IPS-18c (cell line): Measurements from ENCODE around the gene C6orf47.

Source experiments
- H3K4me3 ChIP-seq: 2 replicates; pipeline ENCODE4 v1.7.0; 2013; ENCODE audit warnings: low read depth, mild to moderate bottlenecking, low read length, moderate library complexity; ENCODE audit not compliant: insufficient read depth
- H3K9me3 ChIP-seq: one replicate; pipeline ENCODE4 v1.6.1; 2013; ENCODE audit warnings: mild to moderate bottlenecking, low read length, moderate library complexity; ENCODE audit not compliant: control insufficient read depth, insufficient read depth

The C6orf47 gene

GRCh38 chr6:31690231-31691077, 29.9 kb upstream of the C6orf47 start:
- Histone ChIP-seq H3K4me3 (no peak overlapping the region), H3K9me3 (peaks cover 4% of the 10 kb centered on the region)

GRCh38 chr6:31689249-31690110, 28.9 kb upstream of the C6orf47 start:
- H3K9me3 ChIP-seq, result peaks cover 4% of the 10 kb centered on the region
- no peak overlapping the region for H3K4me3 ChIP-seq

- Histone ChIP-seq H3K4me3 (no peak overlapping the region), H3K9me3 (peaks cover 4% of the 10 kb centered on the region)
Measured at GRCh38 chr6:31687860-31688693, 27.5 kb upstream of the C6orf47 start.

GRCh38 chr6:31687321-31687720, 26.7 kb upstream of the C6orf47 start:
- Histone ChIP-seq H3K9me3 (peaks cover 4% of the 10 kb centered on the region), H3K4me3 (no peak overlapping the region)

GRCh38 chr6:31686483-31686882, 25.9 kb upstream of the C6orf47 start:
- no peak overlapping the region for H3K4me3 ChIP-seq
- H3K9me3 ChIP-seq, result peaks cover 4% of the 10 kb centered on the region

- Histone ChIP-seq H3K9me3 (no peaks in the 10 kb centered on the region), H3K4me3 (peak overlapping the region; percentile 52; the same call in 1 of the 2 replicates)
Measured at GRCh38 chr6:31683591-31683990, 23.0 kb upstream of the C6orf47 start.

GRCh38 chr6:31681135-31681671, 20.6 kb upstream of the C6orf47 start:
- peaks cover 4% of the 10 kb centered on the region for H3K9me3 ChIP-seq
- peak overlapping the region; percentile 50 for H3K4me3 ChIP-seq

GRCh38 chr6:31680226-31681134, 19.9 kb upstream of the C6orf47 start, which contains the start of gene LY6G5C:
Gene LY6G5C, minus strand, starts transcription at chr6:31681067. Its CDS starts 694 bp downstream, at chr6:31680373.
- Histone ChIP-seq H3K4me3 (peak within 1 kb of the TSS; percentile 50), H3K9me3 (peaks cover 4% of the 10 kb centered on the region)

- Histone ChIP-seq H3K4me3 (no peak overlapping the region), H3K9me3 (peaks cover 4% of the 10 kb centered on the region)
Measured at GRCh38 chr6:31677955-31678354, 17.4 kb upstream of the C6orf47 start.

GRCh38 chr6:31676904-31677303, 16.3 kb upstream of the C6orf47 start:
- no peak overlapping the region for H3K4me3 ChIP-seq
- peaks cover 4% of the 10 kb centered on the region for H3K9me3 ChIP-seq

- Histone ChIP-seq H3K9me3 (peaks cover 6% of the 10 kb centered on the region), H3K4me3 (no peak overlapping the region)
Measured at GRCh38 chr6:31676322-31676903, 15.8 kb upstream of the C6orf47 start.

GRCh38 chr6:31669676-31670075, 9.1 kb upstream of the C6orf47 start, which contains the start of gene LY6G5B:
Gene LY6G5B, plus strand, starts transcription at chr6:31669976. Its CDS starts 975 bp downstream, at chr6:31670951.
- H3K4me3 ChIP-seq, result no peak within 1 kb of the TSS
- H3K9me3 ChIP-seq, result peaks cover 2% of the 10 kb centered on the region

- Histone ChIP-seq H3K9me3 (no peaks in the 10 kb centered on the region), H3K4me3 (peak overlapping the region; percentile 89)
Measured at GRCh38 chr6:31666337-31666965, 5.9 kb upstream of the C6orf47 start.

- peak within 1 kb of the TSS; percentile 95 for H3K4me3 ChIP-seq
- no peaks in the 10 kb centered on the region for H3K9me3 ChIP-seq
Measured at GRCh38 chr6:31665501-31666336, 5.1 kb upstream of the C6orf47 start, which contains the start of gene CSNK2B. Gene CSNK2B, plus strand, starts transcription at chr6:31666080. Its CDS starts 752 bp downstream, at chr6:31666832.
